ENCODE data around the gene TRIM60. TPM values are rescaled to one million over a fixed set of nuclear protein-coding genes. Genes with fewer than 3 reads are reported as not detected.
"Not testable (repeated sequence)": the region's sequence is repeated elsewhere in the genome, so short reads cannot be mapped to it uniquely, and the experiment has no call there.

TRIM60 gene
- total RNA-seq, 2 donors from 2014 or later = not detected

GRCh38 chr4:165070560-165070959, 38.8 kb downstream of the TRIM60 start:
- Mint-ChIP-seq H3K4me3 (no peak overlapping the region), H3K27ac (peak overlapping the region; percentile 3), H3K4me1 (no peaks in the 10 kb centered on the region), H3K27me3 (no peaks in the 10 kb centered on the region), H3K36me3 (ENCODE audit: low read depth) (peaks cover 3% of the 10 kb centered on the region)
- DNase-seq (no peak), ATAC-seq (no peak)
- no peaks in the 10 kb centered on the region for H3K9me3 ChIP-seq (ENCODE audit: control insufficient read depth, low read length, poor library complexity, severe bottlenecking)

GRCh38 chr4:165073346-165073745, 41.5 kb downstream of the TRIM60 start:
- not testable (repeated sequence) for H3K9me3 ChIP-seq (ENCODE audit: control insufficient read depth, low read length, poor library complexity, severe bottlenecking); ATAC-seq; DNase-seq; H3K27ac Mint-ChIP-seq; H3K4me1 Mint-ChIP-seq; H3K27me3 Mint-ChIP-seq; H3K4me3 Mint-ChIP-seq; H3K36me3 Mint-ChIP-seq (ENCODE audit: low read depth)

GRCh38 chr4:165077034-165077578, 45.3 kb downstream of the TRIM60 start:
- Mint-ChIP-seq H3K36me3 (ENCODE audit: low read depth) (peaks cover 3% of the 10 kb centered on the region), H3K27ac (no peak overlapping the region), H3K4me1 (no peaks in the 10 kb centered on the region), H3K4me3 (no peak overlapping the region), H3K27me3 (no peaks in the 10 kb centered on the region)
- DNase-seq = no peak
- no peaks in the 10 kb centered on the region for H3K9me3 ChIP-seq (ENCODE audit: control insufficient read depth, low read length, poor library complexity, severe bottlenecking)
- ATAC-seq = no peak

- H3K4me1 Mint-ChIP-seq = no peaks in the 10 kb centered on the region
- H3K4me3 Mint-ChIP-seq = no peak overlapping the region
- no peaks in the 10 kb centered on the region for H3K36me3 Mint-ChIP-seq (ENCODE audit: low read depth)
- no peak for ATAC-seq
- H3K27ac Mint-ChIP-seq = no peak overlapping the region
- DNase-seq = no peak
- no peaks in the 10 kb centered on the region for H3K27me3 Mint-ChIP-seq
- H3K9me3 ChIP-seq (ENCODE audit: control insufficient read depth, low read length, poor library complexity, severe bottlenecking) = no peaks in the 10 kb centered on the region
These were observed 47.7 kb downstream of the TRIM60 start for GRCh38 chr4:165079476-165079875.

DNA sequence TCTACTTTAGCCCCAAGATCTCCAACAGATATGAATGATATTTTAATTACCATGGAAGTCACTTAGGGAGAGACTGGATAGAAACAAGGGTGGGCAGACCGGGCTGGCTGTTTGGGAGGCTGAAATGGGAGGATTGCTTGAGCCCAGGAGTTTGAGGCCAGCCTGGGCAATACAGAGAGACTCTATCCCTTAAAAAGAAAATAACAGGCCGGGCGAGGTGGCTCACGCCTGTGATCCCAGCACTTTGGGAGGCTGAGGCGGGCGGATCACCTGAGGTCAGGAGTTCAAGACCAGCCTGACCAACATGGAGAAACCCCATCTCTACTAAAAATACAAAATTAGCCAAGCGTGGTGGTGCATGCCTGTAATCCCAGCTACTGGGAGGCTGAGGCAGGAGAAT, 53.0 kb downstream of the TRIM60 start:
- H3K27me3 Mint-ChIP-seq; DNase-seq; H3K4me1 Mint-ChIP-seq; H3K9me3 ChIP-seq (ENCODE audit: control insufficient read depth, low read length, poor library complexity, severe bottlenecking); ATAC-seq; H3K27ac Mint-ChIP-seq; H3K4me3 Mint-ChIP-seq; H3K36me3 Mint-ChIP-seq (ENCODE audit: low read depth): not testable (repeated sequence)

DNA sequence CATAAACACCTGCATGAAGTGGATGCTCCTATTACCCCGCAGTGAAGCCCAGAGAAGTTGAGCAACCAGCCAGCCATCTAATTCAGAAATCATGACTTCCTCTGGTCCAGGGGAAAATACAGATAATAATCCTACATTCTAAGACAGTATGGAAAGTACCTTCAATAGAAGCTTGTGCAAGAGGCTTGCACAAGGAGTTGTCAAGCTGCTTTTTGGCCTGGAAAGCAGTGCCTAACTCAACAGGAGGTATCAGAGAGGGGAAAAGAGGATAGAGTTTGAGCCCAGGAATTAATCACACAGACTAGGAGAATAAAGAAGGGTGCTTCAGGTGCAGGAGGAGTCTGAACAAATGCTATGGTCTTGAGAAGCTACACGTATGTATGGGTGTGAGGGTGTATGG, 54.1 kb downstream of the TRIM60 start:
- H3K27ac Mint-ChIP-seq = peak overlapping the region; percentile 27
- ATAC-seq (no peak), DNase-seq (no peak)
- H3K36me3 Mint-ChIP-seq (ENCODE audit: low read depth) = peaks cover 9% of the 10 kb centered on the region
- H3K4me3 Mint-ChIP-seq = no peak overlapping the region
- peaks cover 5% of the 10 kb centered on the region for H3K4me1 Mint-ChIP-seq
- no peaks in the 10 kb centered on the region for H3K27me3 Mint-ChIP-seq
- no peaks in the 10 kb centered on the region for H3K9me3 ChIP-seq (ENCODE audit: control insufficient read depth, low read length, poor library complexity, severe bottlenecking)

GRCh38 chr4:165088366-165088765, 56.6 kb downstream of the TRIM60 start:
- H3K9me3 ChIP-seq (ENCODE audit: control insufficient read depth, low read length, poor library complexity, severe bottlenecking) = no peaks in the 10 kb centered on the region
- H3K4me3 Mint-ChIP-seq = no peak overlapping the region
- no peak overlapping the region for H3K27ac Mint-ChIP-seq
- DNase-seq = no peak
- H3K4me1 Mint-ChIP-seq = peaks cover 5% of the 10 kb centered on the region
- no peaks in the 10 kb centered on the region for H3K27me3 Mint-ChIP-seq
- H3K36me3 Mint-ChIP-seq (ENCODE audit: low read depth) = peaks cover 9% of the 10 kb centered on the region
- no peak for ATAC-seq

Other genes with a start within 250 kb of the TRIM60 start
- gene APELA, start 154.8 kb upstream of the TRIM60 start, total RNA-seq = not detected
- gene TRIM61, start 54.3 kb upstream of the TRIM60 start, total RNA-seq = under 1 TPM in 1 of 2 donors, not detected in 1; 0.45 TPM
- not detected for gene TRIM75, start 21.9 kb downstream of the TRIM60 start, total RNA-seq
- gene TMEM192, start 80.9 kb downstream of the TRIM60 start, total RNA-seq = 1 to 10 TPM; 6.7 to 7.0 TPM
- gene KLHL2, start 175.6 kb downstream of the TRIM60 start, total RNA-seq = 10 to 100 TPM; 14.9 to 16.7 TPM